ENCODE measurements around the gene CREBRF.
"Not testable (repeated sequence)": the region's sequence is repeated elsewhere in the genome, so short reads cannot be mapped to it uniquely, and the experiment has no call there.

The CREBRF gene

GRCh38 chr5:173075137-173075843 lies 19.1 kb downstream of the CREBRF start:
- no peak overlapping the region for H2AFZ ChIP-seq (ENCODE audit: low read length)
- no peaks in the 10 kb centered on the region for H4K20me1 ChIP-seq (ENCODE audit: insufficient read depth, low read length)
- no peak overlapping the region for H3K27ac ChIP-seq (ENCODE audit: low read length)
- peaks cover 21% of the 10 kb centered on the region for H3K79me2 ChIP-seq (ENCODE audit: low read length)
- no peak for TF ChIP-seq CTCF (IDR thresholded peaks at IDR 0.05; ENCODE audit: low read length)
- no peak for TF ChIP-seq EZH2 (optimal IDR thresholded peaks at IDR 0.05; ENCODE audit: low read depth, low read length)
- no peak for TF ChIP-seq EZH2phosphoT487 (IDR thresholded peaks at IDR 0.05; ENCODE audit: low read length)
- no peak overlapping the region for H3K4me2 ChIP-seq (ENCODE audit: low read depth, low read length)
- no peaks in the 10 kb centered on the region for H3K9me3 ChIP-seq (replicated peaks; ENCODE audit: insufficient read depth, low read length)
- H3K9me2 ChIP-seq (replicated peaks; ENCODE audit: insufficient read depth, low read length) = no peaks in the 10 kb centered on the region
- H3K4me3 ChIP-seq (ENCODE audit: low read length) = no peak overlapping the region
- H3K4me1 ChIP-seq (ENCODE audit: low read length) = no peaks in the 10 kb centered on the region
- no peaks in the 10 kb centered on the region for H3F3A ChIP-seq (ENCODE audit: insufficient read depth, low read length)
- no peaks in the 10 kb centered on the region for H3K27me3 ChIP-seq (replicated peaks; ENCODE audit: insufficient read depth, low read length)
- no peak for DNase-seq
- H3K9ac ChIP-seq (ENCODE audit: low read length) = no peak overlapping the region
- no peaks in the 10 kb centered on the region for H3K36me3 ChIP-seq (replicated peaks; ENCODE audit: insufficient read depth, low read length)

GRCh38 chr5:173075970-173076369 lies 19.8 kb downstream of the CREBRF start:
- Histone ChIP-seq H3K4me1 (ENCODE audit: low read length) (no peaks in the 10 kb centered on the region), H3K27me3 (replicated peaks; ENCODE audit: insufficient read depth, low read length) (no peaks in the 10 kb centered on the region), H3K27ac (ENCODE audit: low read length) (no peak overlapping the region), H3K9ac (ENCODE audit: low read length) (no peak overlapping the region), H4K20me1 (ENCODE audit: insufficient read depth, low read length) (no peaks in the 10 kb centered on the region), H3K4me3 (ENCODE audit: low read length) (no peak overlapping the region), H3F3A (ENCODE audit: insufficient read depth, low read length) (no peaks in the 10 kb centered on the region), H3K9me2 (replicated peaks; ENCODE audit: insufficient read depth, low read length) (no peaks in the 10 kb centered on the region), H3K4me2 (ENCODE audit: low read depth, low read length) (no peak overlapping the region), H2AFZ (ENCODE audit: low read length) (no peak overlapping the region), H3K79me2 (ENCODE audit: low read length) (peaks cover 15% of the 10 kb centered on the region), H3K36me3 (replicated peaks; ENCODE audit: insufficient read depth, low read length) (no peaks in the 10 kb centered on the region), H3K9me3 (replicated peaks; ENCODE audit: insufficient read depth, low read length) (no peaks in the 10 kb centered on the region)
- TF ChIP-seq CTCF (IDR thresholded peaks at IDR 0.05; ENCODE audit: low read length) (no peak), EZH2 (optimal IDR thresholded peaks at IDR 0.05; ENCODE audit: low read depth, low read length) (no peak), EZH2phosphoT487 (IDR thresholded peaks at IDR 0.05; ENCODE audit: low read length) (no peak)
- DNase-seq = no peak

- H3K9me2 ChIP-seq (replicated peaks; ENCODE audit: insufficient read depth, low read length); H3K4me1 ChIP-seq (ENCODE audit: low read length); H3K36me3 ChIP-seq (replicated peaks; ENCODE audit: insufficient read depth, low read length); H3K4me2 ChIP-seq (ENCODE audit: low read depth, low read length); H3K4me3 ChIP-seq (ENCODE audit: low read length); H3K27me3 ChIP-seq (replicated peaks; ENCODE audit: insufficient read depth, low read length); H4K20me1 ChIP-seq (ENCODE audit: insufficient read depth, low read length); H3K9ac ChIP-seq (ENCODE audit: low read length); H3K27ac ChIP-seq (ENCODE audit: low read length); DNase-seq; H3K9me3 ChIP-seq (replicated peaks; ENCODE audit: insufficient read depth, low read length); H2AFZ ChIP-seq (ENCODE audit: low read length); H3F3A ChIP-seq (ENCODE audit: insufficient read depth, low read length): not testable (repeated sequence)
- peaks cover 11% of the 10 kb centered on the region; the same call in 1 of the 2 replicates for H3K79me2 ChIP-seq (ENCODE audit: low read length)
Measured at GRCh38 chr5:173076471-173076870, 20.3 kb downstream of the CREBRF start.

- Histone ChIP-seq H2AFZ (ENCODE audit: low read length) (no peak overlapping the region), H3K36me3 (replicated peaks; ENCODE audit: insufficient read depth, low read length) (no peaks in the 10 kb centered on the region), H4K20me1 (ENCODE audit: insufficient read depth, low read length) (no peaks in the 10 kb centered on the region), H3K4me1 (ENCODE audit: low read length) (no peaks in the 10 kb centered on the region), H3K79me2 (ENCODE audit: low read length) (no peaks in the 10 kb centered on the region), H3K27ac (ENCODE audit: low read length) (no peak overlapping the region), H3K27me3 (replicated peaks; ENCODE audit: insufficient read depth, low read length) (no peaks in the 10 kb centered on the region), H3K4me3 (ENCODE audit: low read length) (no peak overlapping the region), H3F3A (ENCODE audit: insufficient read depth, low read length) (no peaks in the 10 kb centered on the region), H3K9me3 (replicated peaks; ENCODE audit: insufficient read depth, low read length) (no peaks in the 10 kb centered on the region), H3K4me2 (ENCODE audit: low read depth, low read length) (no peak overlapping the region), H3K9me2 (replicated peaks; ENCODE audit: insufficient read depth, low read length) (no peaks in the 10 kb centered on the region), H3K9ac (ENCODE audit: low read length) (no peak overlapping the region)
- DNase-seq = no peak
- no peak for TF ChIP-seq CTCF (IDR thresholded peaks at IDR 0.05; ENCODE audit: low read length)
- TF ChIP-seq EZH2phosphoT487 (IDR thresholded peaks at IDR 0.05; ENCODE audit: low read length) = no peak
- no peak for TF ChIP-seq EZH2 (optimal IDR thresholded peaks at IDR 0.05; ENCODE audit: low read depth, low read length)
Measured at GRCh38 chr5:173078878-173079277, 22.7 kb downstream of the CREBRF start.

Measured in MM.1S (cell line).